ENCODE measurements around the gene ARHGEF5. TPM values are rescaled to one million over a fixed set of nuclear protein-coding genes. Genes with fewer than 3 reads are reported as not detected.
"Not testable (repeated sequence)": the region's sequence is repeated elsewhere in the genome, so short reads cannot be mapped to it uniquely, and the experiment has no call there.

ARHGEF5 gene
- total and polyA plus RNA-seq, 2 of the 4 experiments (the other 2 are of a cell fraction): under 0.01 to 0.19 TPM

- H2BK20ac ChIP-seq (ENCODE audit: low read depth, low read length); H2AK5ac ChIP-seq (ENCODE audit: low read depth, low read length); ATAC-seq (ENCODE audit: low read depth); H4K8ac ChIP-seq (ENCODE audit: low read depth in 2 of 2, low read length in 2 of 2); intact Hi-C loops (cut with micrococcal nuclease); H3K4ac ChIP-seq (ENCODE audit: low read depth, low read length); H2BK5ac ChIP-seq (ENCODE audit: low read depth, low read length, poor library complexity, severe bottlenecking); H3K27me3 ChIP-seq (ENCODE audit: control insufficient read depth, insufficient read depth, low read length); H3K27ac ChIP-seq (ENCODE audit: insufficient read depth, low read length); H3K4me3 ChIP-seq (ENCODE audit: insufficient read depth, low read depth, low read length); H3K4me1 ChIP-seq (ENCODE audit: control insufficient read depth, insufficient read depth, low read length); H2BK15ac ChIP-seq (ENCODE audit: low read depth, low read length); H3K18ac ChIP-seq (ENCODE audit: low read depth, low read length); H3K4me2 ChIP-seq (ENCODE audit: low read depth, low read length); H4K20me1 ChIP-seq (ENCODE audit: insufficient read depth, low read length); in situ Hi-C loops (cut with MboI; ENCODE audit: low sequenced_read_pairs); H2AK9ac ChIP-seq (replicated peaks; ENCODE audit: low read depth, low read length, poor library complexity); H3K9me1 ChIP-seq (ENCODE audit: insufficient read depth, low read length); dilution Hi-C loops (cut with HindIII; ENCODE audit: low sequenced_read_pairs, unreplicated experiment); H3K14ac ChIP-seq (replicated peaks; ENCODE audit: low read depth, low read length); H3K9me3 ChIP-seq (ENCODE audit: control insufficient read depth, insufficient read depth, low read length); POLR2A ChIA-PET (ENCODE audit: unreplicated experiment); H3K9ac ChIP-seq (ENCODE audit: low read depth, low read length); BruUV-seq (replicated peaks); H3K79me1 ChIP-seq (ENCODE audit: low read depth in 1 of 2, low read length in 2 of 2); DNase-seq; H2AFZ ChIP-seq (replicated peaks; ENCODE audit: low read length, poor library complexity); H2BK120ac ChIP-seq (ENCODE audit: low read depth, low read length); H4K91ac ChIP-seq (ENCODE audit: insufficient read depth, low read depth, low read length); H3K56ac ChIP-seq (ENCODE audit: extremely low read depth, insufficient read depth, low read length); CTCF ChIA-PET; H4K5ac ChIP-seq (ENCODE audit: low read depth, low read length); H3K23ac ChIP-seq (ENCODE audit: low read depth, low read length); H3K36me3 ChIP-seq (ENCODE audit: control insufficient read depth, insufficient read depth, low read length): not testable (repeated sequence)
- WGBS, 2 experiments (ENCODE audit: extremely low coverage in 2 of 2, insufficient read length in 1 of 2): no CpG with 5 or more reads among the region's 3 CpGs
These were observed 33.5 kb upstream of the ARHGEF5 start for GRCh38 chr7:144321677-144322206.

- H3K4me1 ChIP-seq (ENCODE audit: control insufficient read depth, insufficient read depth, low read length); H4K20me1 ChIP-seq (ENCODE audit: insufficient read depth, low read length); H3K23ac ChIP-seq (ENCODE audit: low read depth, low read length); H4K91ac ChIP-seq (ENCODE audit: insufficient read depth, low read depth, low read length); in situ Hi-C loops (cut with MboI; ENCODE audit: low sequenced_read_pairs); H2BK20ac ChIP-seq (ENCODE audit: low read depth, low read length); CTCF ChIA-PET; ATAC-seq (ENCODE audit: low read depth); H2BK5ac ChIP-seq (ENCODE audit: low read depth, low read length, poor library complexity, severe bottlenecking); H2AK5ac ChIP-seq (ENCODE audit: low read depth, low read length); POLR2A ChIA-PET (ENCODE audit: unreplicated experiment); H3K56ac ChIP-seq (ENCODE audit: extremely low read depth, insufficient read depth, low read length); H3K79me1 ChIP-seq (ENCODE audit: low read depth in 1 of 2, low read length in 2 of 2); DNase-seq; H3K36me3 ChIP-seq (ENCODE audit: control insufficient read depth, insufficient read depth, low read length); H2BK15ac ChIP-seq (ENCODE audit: low read depth, low read length); BruUV-seq (replicated peaks); H3K4me2 ChIP-seq (ENCODE audit: low read depth, low read length); H2BK120ac ChIP-seq (ENCODE audit: low read depth, low read length); H3K27ac ChIP-seq (ENCODE audit: insufficient read depth, low read length); H3K4ac ChIP-seq (ENCODE audit: low read depth, low read length); H3K4me3 ChIP-seq (ENCODE audit: insufficient read depth, low read depth, low read length); H2AK9ac ChIP-seq (replicated peaks; ENCODE audit: low read depth, low read length, poor library complexity); H3K27me3 ChIP-seq (ENCODE audit: control insufficient read depth, insufficient read depth, low read length); dilution Hi-C loops (cut with HindIII; ENCODE audit: low sequenced_read_pairs, unreplicated experiment); H3K9ac ChIP-seq (ENCODE audit: low read depth, low read length); H2AFZ ChIP-seq (replicated peaks; ENCODE audit: low read length, poor library complexity); H4K5ac ChIP-seq (ENCODE audit: low read depth, low read length); H3K18ac ChIP-seq (ENCODE audit: low read depth, low read length); H4K8ac ChIP-seq (ENCODE audit: low read depth in 2 of 2, low read length in 2 of 2); H3K14ac ChIP-seq (replicated peaks; ENCODE audit: low read depth, low read length); intact Hi-C loops (cut with micrococcal nuclease); H3K9me3 ChIP-seq (ENCODE audit: control insufficient read depth, insufficient read depth, low read length); H3K9me1 ChIP-seq (ENCODE audit: insufficient read depth, low read length): not testable (repeated sequence)
- WGBS, 2 experiments (ENCODE audit: extremely low coverage in 2 of 2, insufficient read length in 1 of 2): no CpG with 5 or more reads among the region's 4 CpGs
These were observed 31.8 kb upstream of the ARHGEF5 start for GRCh38 chr7:144323359-144323758.

All from IMR-90 (cell line).